Kidney epithelial cell (primary cell): ENCODE measurements around the gene KLHL29. TPM values are rescaled to one million over a fixed set of nuclear protein-coding genes. Genes with fewer than 3 reads are reported as not detected.

Source experiments
- DNase-seq: peaks from one replicate; pipeline ENCODE4 v3.0.0-alpha.2; 2010; ENCODE audit warnings: low read depth
- H3K27me3 ChIP-seq: 2 replicates; pipeline ENCODE4 v1.6.0; 2011; ENCODE audit warnings: low read length; ENCODE audit not compliant: control insufficient read depth, insufficient read depth
- H3K36me3 ChIP-seq: 2 replicates; pipeline ENCODE4 v1.5.1; 2011; ENCODE audit warnings: low read length; ENCODE audit not compliant: control insufficient read depth, insufficient read depth
- H3K4me3 ChIP-seq: 2 replicates; pipeline ENCODE4 v1.5.1; 2011; ENCODE audit warnings: low read depth, mild to moderate bottlenecking, control low read depth, low read length
- total RNA-seq: library from RNA; depleted of rRNA; stranded (reverse); fragments of >200 nt; gene quantifications from 2 replicates; pipeline ENCODE4 v1.2.3, GENCODE V29; 2015
- TF ChIP-seq, protein P1 (sequence below): IDR thresholded peaks from 2 replicates; pipeline ENCODE4 v1.5.1; 2011; ENCODE audit warnings: mild to moderate bottlenecking, moderate library complexity, low read length, control low read depth, inconsistent platforms; ENCODE audit not compliant: insufficient read depth, poor library complexity, severe bottlenecking

KLHL29 gene
- total RNA-seq, 1 donor from 2014 or later, result 12.4 TPM

DNA sequence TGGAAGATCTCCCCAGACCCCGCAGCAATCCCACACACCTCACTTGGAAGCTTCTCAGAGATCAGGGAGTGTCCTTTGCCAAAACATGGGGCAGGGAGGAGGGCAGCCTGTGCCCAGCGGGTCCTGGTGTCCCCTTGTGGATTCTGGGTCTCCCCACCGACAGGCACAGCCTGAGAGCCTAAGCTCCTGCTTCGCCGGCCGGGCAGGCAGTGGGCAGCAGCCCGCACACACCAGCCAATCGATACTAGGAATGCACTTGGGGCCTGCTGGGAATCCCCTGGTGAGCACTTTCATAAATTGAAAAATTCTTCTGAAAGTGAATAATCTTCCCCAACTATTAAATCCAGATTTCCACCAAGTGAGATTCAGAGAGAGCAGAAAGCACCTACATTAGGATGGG is 296.0 kb downstream of the KLHL29 start:
- Histone ChIP-seq H3K4me3 (no peak overlapping the region), H3K36me3 (no peaks in the 10 kb centered on the region), H3K27me3 (no peaks in the 10 kb centered on the region)
- TF ChIP-seq, protein P1, sequence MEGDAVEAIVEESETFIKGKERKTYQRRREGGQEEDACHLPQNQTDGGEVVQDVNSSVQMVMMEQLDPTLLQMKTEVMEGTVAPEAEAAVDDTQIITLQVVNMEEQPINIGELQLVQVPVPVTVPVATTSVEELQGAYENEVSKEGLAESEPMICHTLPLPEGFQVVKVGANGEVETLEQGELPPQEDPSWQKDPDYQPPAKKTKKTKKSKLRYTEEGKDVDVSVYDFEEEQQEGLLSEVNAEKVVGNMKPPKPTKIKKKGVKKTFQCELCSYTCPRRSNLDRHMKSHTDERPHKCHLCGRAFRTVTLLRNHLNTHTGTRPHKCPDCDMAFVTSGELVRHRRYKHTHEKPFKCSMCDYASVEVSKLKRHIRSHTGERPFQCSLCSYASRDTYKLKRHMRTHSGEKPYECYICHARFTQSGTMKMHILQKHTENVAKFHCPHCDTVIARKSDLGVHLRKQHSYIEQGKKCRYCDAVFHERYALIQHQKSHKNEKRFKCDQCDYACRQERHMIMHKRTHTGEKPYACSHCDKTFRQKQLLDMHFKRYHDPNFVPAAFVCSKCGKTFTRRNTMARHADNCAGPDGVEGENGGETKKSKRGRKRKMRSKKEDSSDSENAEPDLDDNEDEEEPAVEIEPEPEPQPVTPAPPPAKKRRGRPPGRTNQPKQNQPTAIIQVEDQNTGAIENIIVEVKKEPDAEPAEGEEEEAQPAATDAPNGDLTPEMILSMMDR, result no peak
- DNase-seq, result no peak

DNA sequence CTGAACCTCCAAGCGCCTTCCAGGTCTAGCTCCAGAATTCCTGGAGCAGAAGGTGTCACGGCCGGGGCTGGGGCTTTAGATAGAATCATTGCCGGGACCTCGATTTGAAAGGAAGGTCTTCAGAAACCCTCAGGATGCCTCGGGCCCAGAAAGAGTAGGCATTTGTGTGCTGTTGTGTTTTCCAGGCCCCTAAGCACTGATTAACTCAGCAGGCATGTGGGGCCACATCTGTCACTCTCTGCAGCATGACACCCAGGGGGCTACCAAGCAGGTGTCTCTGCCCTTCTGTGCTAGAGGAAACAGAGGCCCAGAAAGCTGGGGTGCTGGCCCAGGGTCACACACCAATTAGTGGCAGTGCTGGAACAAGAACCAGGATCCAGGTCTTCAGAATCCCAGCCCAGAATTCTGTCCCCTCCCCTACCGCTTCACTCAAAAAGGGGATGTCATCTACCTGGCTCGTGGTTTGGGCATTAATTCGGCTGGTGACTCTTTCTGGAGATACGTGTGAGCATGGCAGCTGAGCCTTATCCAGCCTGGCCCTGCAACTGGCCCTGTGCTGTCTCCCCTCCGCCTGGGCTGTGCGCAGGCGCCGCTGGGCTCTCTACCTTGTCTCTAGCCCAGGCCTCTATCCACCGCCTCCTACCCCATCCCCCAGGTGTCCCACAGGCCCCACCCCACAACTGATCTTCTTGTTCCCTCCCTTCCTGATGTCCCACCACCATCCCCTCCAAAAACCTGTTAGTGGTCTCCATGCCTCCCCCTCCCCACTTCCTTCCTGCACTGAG is 296.6 kb downstream of the KLHL29 start:
- Histone ChIP-seq H3K36me3 (no peaks in the 10 kb centered on the region), H3K27me3 (no peaks in the 10 kb centered on the region), H3K4me3 (no peak overlapping the region)
- DNase-seq, result no peak
- TF ChIP-seq, protein P1, result no peak

DNA sequence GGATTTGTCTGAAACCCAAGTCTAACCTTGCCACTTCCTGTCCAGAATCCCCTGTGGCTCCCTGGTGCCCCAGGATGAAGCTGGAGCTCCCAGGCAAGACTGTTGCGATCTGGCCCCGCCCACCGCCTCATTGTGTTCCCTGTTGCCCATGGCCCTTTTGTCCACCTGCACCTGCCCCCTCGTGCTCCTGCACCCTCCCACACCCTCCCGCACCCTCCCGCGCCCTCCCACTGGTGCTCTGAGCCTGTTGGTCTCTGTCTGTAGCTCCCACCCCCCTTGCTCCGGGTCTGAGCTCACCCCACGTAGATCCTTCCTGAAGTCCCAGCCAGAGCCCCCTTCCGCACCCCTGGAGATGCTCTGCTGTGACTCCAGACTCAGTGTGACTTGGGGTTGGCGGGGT is 297.5 kb downstream of the KLHL29 start:
- Histone ChIP-seq H3K4me3 (no peak overlapping the region), H3K36me3 (no peaks in the 10 kb centered on the region), H3K27me3 (no peaks in the 10 kb centered on the region)
- no peak for DNase-seq
- TF ChIP-seq, protein P1, result no peak

DNA sequence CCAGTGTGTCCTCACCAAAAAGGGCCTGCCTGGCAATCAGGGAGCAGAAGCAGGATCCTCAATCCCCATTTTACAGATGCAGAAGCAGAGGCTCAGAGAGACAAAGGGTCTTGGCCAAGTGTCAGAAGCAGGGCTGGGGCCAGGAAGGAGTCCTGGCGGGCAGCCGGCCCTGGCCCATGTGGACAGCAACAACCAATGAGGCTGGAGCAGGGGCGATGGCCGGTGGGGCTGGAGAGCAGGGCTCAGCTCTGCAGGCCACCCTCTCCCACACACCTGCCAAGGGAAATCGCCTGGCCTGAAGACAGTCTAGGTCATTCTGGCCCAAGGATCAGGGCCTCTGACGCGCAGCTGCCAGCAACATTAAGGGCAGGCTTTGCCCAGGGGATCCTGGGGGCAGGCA is 298.0 kb downstream of the KLHL29 start:
- TF ChIP-seq, protein P1, result no peak
- Histone ChIP-seq H3K36me3 (no peaks in the 10 kb centered on the region), H3K4me3 (no peak overlapping the region), H3K27me3 (no peaks in the 10 kb centered on the region)
- DNase-seq, result no peak

GRCh38 chr2:23684395-23685176 is 299.6 kb downstream of the KLHL29 start:
- H3K4me3 ChIP-seq, result no peak overlapping the region
- no peaks in the 10 kb centered on the region for H3K36me3 ChIP-seq
- no peaks in the 10 kb centered on the region for H3K27me3 ChIP-seq
- no peak for DNase-seq
- TF ChIP-seq, protein P1, result no peak
